GM23338 (cell line): Measurements from ENCODE around the gene MYBPC2. TPM values are rescaled to one million over a fixed set of nuclear protein-coding genes. Genes with fewer than 3 reads are reported as not detected.
"Not testable (repeated sequence)": the region's sequence is repeated elsewhere in the genome, so short reads cannot be mapped to it uniquely, and the experiment has no call there.

Experiments
- ATAC-seq: fragments of 200-7000 bp; cut with Tn5 transposase; 3 replicates; pipeline ENCODE4 v1.9.1; 2020
- DNase-seq: peaks from one replicate; pipeline ENCODE4 v3.0.0-alpha.2; 2015; ENCODE audit warnings: low spot score
- H2AFZ ChIP-seq: fragments of 200-600 bp; sonication (generic); 2 replicates; pipeline ENCODE4 v1.8.0; 2016; ENCODE audit warnings: antibody characterized with exemption, mild to moderate bottlenecking, moderate library complexity
- H3F3A ChIP-seq: fragments of 200-600 bp; sonication (generic); replicated peaks from 2 replicates; pipeline ENCODE4 v1.8.0; 2017; ENCODE audit warnings: antibody characterized with exemption, mixed run types, low read depth
- H3K27ac ChIP-seq: fragments of 200-600 bp; sonication (generic); 2 replicates; pipeline ENCODE4 v1.6.1; 2016; ENCODE audit warnings: low read depth
- H3K27me3 ChIP-seq: fragments of 200-600 bp; sonication (generic); 2 replicates; pipeline ENCODE4 v1.8.0; 2016; ENCODE audit warnings: mild to moderate bottlenecking, mixed run types, moderate library complexity; ENCODE audit not compliant: insufficient read depth
- H3K36me3 ChIP-seq: fragments of 200-600 bp; sonication (generic); 2 replicates; pipeline ENCODE4 v1.8.0; 2016; ENCODE audit warnings: mild to moderate bottlenecking; ENCODE audit not compliant: insufficient read depth
- H3K4me1 ChIP-seq: fragments of 200-600 bp; sonication (generic); 2 replicates; pipeline ENCODE4 v1.8.0; 2016; ENCODE audit warnings: mild to moderate bottlenecking, moderate library complexity; ENCODE audit not compliant: insufficient read depth
- H3K4me2 ChIP-seq: fragments of 200-600 bp; sonication (generic); 2 replicates; pipeline ENCODE4 v1.7.1; 2017; ENCODE audit warnings: mixed run types
- H3K4me3 ChIP-seq: fragments of 200-600 bp; sonication (generic); 2 replicates; pipeline ENCODE4 v1.6.1; 2016; ENCODE audit warnings: mixed run types
- H3K79me2 ChIP-seq: fragments of 200-600 bp; sonication (generic); replicated peaks from 2 replicates; pipeline ENCODE4 v1.8.0; 2017; ENCODE audit warnings: mild to moderate bottlenecking; ENCODE audit not compliant: insufficient read depth
- H3K9me2 ChIP-seq: fragments of 200-600 bp; sonication (generic); 2 replicates; pipeline ENCODE4 v1.8.0; 2017; ENCODE audit not compliant: insufficient read depth
- H4K20me1 ChIP-seq: fragments of 200-600 bp; sonication (generic); replicated peaks from 2 replicates; pipeline ENCODE4 v1.8.0; 2017; ENCODE audit warnings: mild to moderate bottlenecking; ENCODE audit not compliant: insufficient read depth
- H3K27ac Mint-ChIP-seq: 2 replicates; pipeline ENCODE4 v1.8.0; 2020; ENCODE audit warnings: inconsistent platforms, mild to moderate bottlenecking, moderate library complexity, mixed read lengths
- H3K27me3 Mint-ChIP-seq: 3 replicates; pipeline ENCODE4 v1.8.0; 2022; ENCODE audit warnings: low read depth, mild to moderate bottlenecking, moderate library complexity, mixed read lengths, inconsistent platforms; ENCODE audit not compliant: insufficient read depth, poor library complexity
- H3K36me3 Mint-ChIP-seq: 3 replicates; pipeline ENCODE4 v1.8.0; 2021; ENCODE audit warnings: low read depth, mild to moderate bottlenecking, inconsistent platforms, moderate library complexity, mixed read lengths
- H3K4me1 Mint-ChIP-seq: 3 replicates; pipeline ENCODE4 v1.8.0; 2020; ENCODE audit warnings: mild to moderate bottlenecking, inconsistent platforms, mixed read lengths
- H3K4me3 Mint-ChIP-seq: 3 replicates; pipeline ENCODE4 v1.8.0; 2021; ENCODE audit warnings: moderate library complexity, mild to moderate bottlenecking, inconsistent platforms, mixed read lengths
- H3K9me3 Mint-ChIP-seq: 3 replicates; pipeline ENCODE4 v1.8.0; 2020; ENCODE audit warnings: moderate library complexity, mild to moderate bottlenecking, inconsistent platforms, mixed read lengths
- CREB1 ChIP-seq: fragments of 250-450 bp; sonication (Bioruptor Pico); IDR thresholded peaks from 2 replicates; pipeline ENCODE4 v1.5.0; 2020; ENCODE audit warnings: low read depth, mild to moderate bottlenecking, moderate library complexity
- ETS1 ChIP-seq: IDR thresholded peaks from 2 replicates; pipeline ENCODE4 v1.6.1; 2016; ENCODE audit warnings: antibody characterized with exemption
- EZH2 ChIP-seq: fragments of 200-600 bp; sonication (generic); IDR thresholded peaks from one replicate; pipeline ENCODE4 v1.8.0; 2017; ENCODE audit warnings: antibody characterized with exemption, mild to moderate bottlenecking, low read depth; ENCODE audit not compliant: unreplicated experiment
- EZH2phosphoT487 ChIP-seq: fragments of 200-600 bp; sonication (generic); IDR thresholded peaks from one replicate; pipeline ENCODE4 v1.8.1; 2018; ENCODE audit warnings: antibody characterized with exemption; ENCODE audit not compliant: unreplicated experiment
- JUNB ChIP-seq: IDR thresholded peaks from one replicate; pipeline ENCODE4 v1.6.1; 2016; ENCODE audit warnings: antibody characterized with exemption; ENCODE audit not compliant: unreplicated experiment
- NANOG ChIP-seq: IDR thresholded peaks from 2 replicates; pipeline ENCODE4 v1.6.1; 2016; ENCODE audit warnings: antibody characterized with exemption, borderline replicate concordance
- POLR2AphosphoS5 ChIP-seq: IDR thresholded peaks from 2 replicates; pipeline ENCODE4 v1.6.1; 2016; ENCODE audit warnings: antibody characterized with exemption, low read depth
- REST ChIP-seq: IDR thresholded peaks from one replicate; pipeline ENCODE4 v1.6.1; 2018; ENCODE audit warnings: antibody characterized with exemption; ENCODE audit not compliant: unreplicated experiment
- STAT1 ChIP-seq: IDR thresholded peaks from one replicate; pipeline ENCODE4 v1.6.1; 2016; ENCODE audit warnings: antibody characterized with exemption; ENCODE audit not compliant: unreplicated experiment
- ZNF114 ChIP-seq: fragments of 250-450 bp; sonication (Bioruptor Pico); IDR thresholded peaks from 2 replicates; pipeline ENCODE4 v1.5.0; 2020; ENCODE audit warnings: mild to moderate bottlenecking, moderate library complexity
- ZNF331 ChIP-seq: fragments of 250-450 bp; sonication (Bioruptor Pico); IDR thresholded peaks from 2 replicates; pipeline ENCODE4 v1.5.0; 2020; ENCODE audit warnings: low read depth, mild to moderate bottlenecking, moderate library complexity
- polyA plus RNA-seq: library from polyadenylated mRNA; unstranded; fragments of >200 nt; fragmentation: Nextera tagmentation; extraction: Ambion mirVana; gene quantifications from 2 replicates; pipeline ENCODE4 v1.2.1, GENCODE V29; 2016
- total RNA-seq: library from RNA; depleted of rRNA; stranded (reverse); fragments of >200 nt; shearing (Covaris generic); gene quantifications from 2 replicates; pipeline ENCODE4 v1.2.3, GENCODE V29; 2014
- TF ChIP-seq, protein P1 (sequence below), 2 experiments: fragments of 200-600 bp in 1 of 2; sonication (generic) in 1 of 2; conservative IDR thresholded peaks; 2 replicates each; pipeline versions ENCODE4 v1.5.1 to v1.6.1; 2016 to 2017; ENCODE audit warnings: antibody characterized with exemption in 2 of 2, low read depth in 2 of 2, mild to moderate bottlenecking in 2 of 2, moderate library complexity in 1 of 2

Gene MYBPC2
- total and polyA plus RNA-seq, 2 experiments from 2014 or later, result 4.2 to 5.9 TPM

DNA sequence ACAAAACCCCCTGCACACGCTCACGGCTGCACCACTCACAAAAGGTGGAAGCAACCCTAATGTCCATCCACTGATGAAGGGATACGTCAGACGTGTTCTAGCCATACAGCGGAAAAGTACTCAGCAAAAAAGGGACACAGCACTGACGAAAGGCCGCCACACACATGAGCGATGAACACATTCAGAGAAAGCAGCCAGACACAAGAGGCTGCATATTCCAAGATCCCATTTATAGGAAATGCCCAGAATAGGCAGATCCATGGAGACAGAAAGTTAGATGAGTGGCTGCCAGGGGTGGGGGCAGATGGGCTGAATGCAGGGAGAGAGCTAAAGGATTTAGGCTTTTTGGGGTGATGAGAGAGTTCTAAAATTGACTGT lies 44.8 kb upstream of the MYBPC2 start (continued):
- no peak for TF ChIP-seq POLR2AphosphoS5

DNA sequence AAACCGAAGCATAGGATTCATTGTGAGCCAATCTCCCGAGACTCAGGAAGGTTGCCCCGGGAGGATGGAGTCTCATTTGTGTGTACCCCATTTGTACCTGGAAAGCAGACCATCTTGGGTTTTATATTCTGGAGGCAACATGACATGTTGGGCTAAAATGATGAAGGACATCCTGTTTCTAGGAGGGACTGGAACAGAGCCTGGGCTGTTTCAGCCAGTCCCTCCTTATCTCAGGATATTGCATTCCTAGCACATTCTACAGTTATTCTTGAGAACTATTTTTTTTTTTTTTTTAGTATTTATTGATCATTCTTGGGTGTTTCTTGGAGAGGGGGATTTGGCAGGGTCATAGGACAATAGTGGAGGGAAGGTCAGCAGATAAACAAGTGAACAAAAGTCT lies 42.4 kb upstream of the MYBPC2 start:
- ATAC-seq, H3K4me2 ChIP-seq, H3K27ac Mint-ChIP-seq, H3K4me1 Mint-ChIP-seq, H3K4me1 ChIP-seq, H2AFZ ChIP-seq, H3K27me3 ChIP-seq, H3K27ac ChIP-seq, H3K4me3 ChIP-seq, H3K9me2 ChIP-seq, DNase-seq, H4K20me1 ChIP-seq, H3K27me3 Mint-ChIP-seq, H3F3A ChIP-seq, H3K4me3 Mint-ChIP-seq: not testable (repeated sequence)
- H3K79me2 ChIP-seq, result peaks cover 83% of the 10 kb centered on the region
- Mint-ChIP-seq H3K9me3 (peaks cover 30% of the 10 kb centered on the region), H3K36me3 (peaks cover 82% of the 10 kb centered on the region)
- peaks cover 26% of the 10 kb centered on the region for H3K36me3 ChIP-seq

DNA sequence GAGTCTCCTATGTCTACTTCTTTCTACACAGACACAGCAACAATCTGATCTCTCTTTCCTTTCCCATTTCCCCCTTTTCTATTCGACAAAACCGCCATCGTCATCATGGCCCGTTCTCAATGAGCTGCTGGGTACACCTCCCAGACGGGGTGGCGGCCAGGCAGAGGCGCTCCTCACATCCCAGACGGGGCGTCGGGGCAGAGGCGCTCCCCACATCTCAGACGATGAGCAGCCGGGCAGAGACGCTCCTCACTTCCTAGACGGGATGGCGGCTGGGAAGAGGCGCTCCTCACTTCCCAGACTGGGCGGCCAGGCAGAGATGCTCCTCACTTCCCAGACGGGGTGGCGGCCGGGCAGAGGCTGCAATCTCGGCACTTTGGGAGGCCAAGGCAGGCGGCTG lies 41.7 kb upstream of the MYBPC2 start:
- H3K4me1 ChIP-seq, H3F3A ChIP-seq, ATAC-seq, H3K27me3 Mint-ChIP-seq, H3K27ac Mint-ChIP-seq, DNase-seq, H3K9me2 ChIP-seq, H3K4me1 Mint-ChIP-seq, H3K27ac ChIP-seq, H3K4me3 Mint-ChIP-seq, H3K4me3 ChIP-seq, H4K20me1 ChIP-seq, H3K27me3 ChIP-seq, H2AFZ ChIP-seq, H3K4me2 ChIP-seq: not testable (repeated sequence)
- Mint-ChIP-seq H3K36me3 (peaks cover 82% of the 10 kb centered on the region), H3K9me3 (peaks cover 28% of the 10 kb centered on the region)
- Histone ChIP-seq H3K79me2 (peaks cover 80% of the 10 kb centered on the region), H3K36me3 (peaks cover 26% of the 10 kb centered on the region)

- Histone ChIP-seq H3K79me2 (peaks cover 67% of the 10 kb centered on the region), H3K4me2 (no peak overlapping the region), H4K20me1 (peaks cover 5% of the 10 kb centered on the region; the same call in 1 of the 2 replicates), H3K27ac (no peak overlapping the region), H3K9me2 (no peaks in the 10 kb centered on the region), H3K4me3 (no peak overlapping the region), H3K27me3 (no peaks in the 10 kb centered on the region), H2AFZ (no peak overlapping the region), H3K36me3 (peaks cover 26% of the 10 kb centered on the region), H3F3A (no peaks in the 10 kb centered on the region), H3K4me1 (peaks cover 7% of the 10 kb centered on the region; the same call in 1 of the 2 replicates)
- Mint-ChIP-seq H3K27ac (no peak overlapping the region), H3K27me3 (peaks cover 7% of the 10 kb centered on the region), H3K4me3 (no peak overlapping the region), H3K9me3 (peaks cover 28% of the 10 kb centered on the region), H3K36me3 (peaks cover 68% of the 10 kb centered on the region), H3K4me1 (peaks cover 2% of the 10 kb centered on the region; the same call in 2 of the 3 replicates)
- DNase-seq (no peak), ATAC-seq (no peak)
- TF ChIP-seq EZH2phosphoT487 (no peak), EZH2 (no peak), JUNB (no peak), POLR2AphosphoS5 (no peak), REST (no peak), NANOG (no peak), ETS1 (no peak), ZNF114 (CRISPR knock-in tag) (no peak), STAT1 (no peak), ZNF331 (CRISPR knock-in tag) (no peak), CREB1 (CRISPR knock-in tag) (no peak)
- TF ChIP-seq, protein P1, sequence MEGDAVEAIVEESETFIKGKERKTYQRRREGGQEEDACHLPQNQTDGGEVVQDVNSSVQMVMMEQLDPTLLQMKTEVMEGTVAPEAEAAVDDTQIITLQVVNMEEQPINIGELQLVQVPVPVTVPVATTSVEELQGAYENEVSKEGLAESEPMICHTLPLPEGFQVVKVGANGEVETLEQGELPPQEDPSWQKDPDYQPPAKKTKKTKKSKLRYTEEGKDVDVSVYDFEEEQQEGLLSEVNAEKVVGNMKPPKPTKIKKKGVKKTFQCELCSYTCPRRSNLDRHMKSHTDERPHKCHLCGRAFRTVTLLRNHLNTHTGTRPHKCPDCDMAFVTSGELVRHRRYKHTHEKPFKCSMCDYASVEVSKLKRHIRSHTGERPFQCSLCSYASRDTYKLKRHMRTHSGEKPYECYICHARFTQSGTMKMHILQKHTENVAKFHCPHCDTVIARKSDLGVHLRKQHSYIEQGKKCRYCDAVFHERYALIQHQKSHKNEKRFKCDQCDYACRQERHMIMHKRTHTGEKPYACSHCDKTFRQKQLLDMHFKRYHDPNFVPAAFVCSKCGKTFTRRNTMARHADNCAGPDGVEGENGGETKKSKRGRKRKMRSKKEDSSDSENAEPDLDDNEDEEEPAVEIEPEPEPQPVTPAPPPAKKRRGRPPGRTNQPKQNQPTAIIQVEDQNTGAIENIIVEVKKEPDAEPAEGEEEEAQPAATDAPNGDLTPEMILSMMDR (conservative IDR thresholded peaks at IDR 0.05; ENCODE audit: low read depth in 2 of 2), result no peak
Observed at GRCh38 chr19:50392759-50393158, 39.9 kb upstream of the MYBPC2 start.
